ENCODE data around the gene ALOX5AP. TPM values are rescaled to one million over a fixed set of nuclear protein-coding genes. Genes with fewer than 3 reads are reported as not detected.

The ALOX5AP gene
- total RNA-seq, 1 donor from 2014 or later = 13.3 TPM

DNA sequence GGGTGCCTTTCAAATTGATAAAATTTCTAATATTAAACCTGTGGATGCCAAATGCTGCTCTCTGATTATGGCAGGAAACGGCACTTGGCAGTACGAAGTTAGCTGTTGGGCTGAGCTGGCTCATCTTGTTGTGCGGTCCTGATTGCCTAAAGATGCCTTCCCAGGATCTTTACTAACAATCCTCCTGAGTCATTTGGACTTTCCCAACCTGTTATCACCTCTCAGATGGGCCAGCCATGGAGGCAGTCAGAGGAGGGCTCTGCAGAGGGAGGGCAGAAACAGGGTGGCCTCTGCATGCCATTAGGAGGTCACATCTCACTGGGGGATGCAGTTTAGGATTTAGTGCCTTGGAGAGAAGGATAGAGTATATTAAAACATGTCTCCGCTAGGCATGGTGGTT, 27.3 kb downstream of the ALOX5AP start:
- no peak for DNase-seq

DNA sequence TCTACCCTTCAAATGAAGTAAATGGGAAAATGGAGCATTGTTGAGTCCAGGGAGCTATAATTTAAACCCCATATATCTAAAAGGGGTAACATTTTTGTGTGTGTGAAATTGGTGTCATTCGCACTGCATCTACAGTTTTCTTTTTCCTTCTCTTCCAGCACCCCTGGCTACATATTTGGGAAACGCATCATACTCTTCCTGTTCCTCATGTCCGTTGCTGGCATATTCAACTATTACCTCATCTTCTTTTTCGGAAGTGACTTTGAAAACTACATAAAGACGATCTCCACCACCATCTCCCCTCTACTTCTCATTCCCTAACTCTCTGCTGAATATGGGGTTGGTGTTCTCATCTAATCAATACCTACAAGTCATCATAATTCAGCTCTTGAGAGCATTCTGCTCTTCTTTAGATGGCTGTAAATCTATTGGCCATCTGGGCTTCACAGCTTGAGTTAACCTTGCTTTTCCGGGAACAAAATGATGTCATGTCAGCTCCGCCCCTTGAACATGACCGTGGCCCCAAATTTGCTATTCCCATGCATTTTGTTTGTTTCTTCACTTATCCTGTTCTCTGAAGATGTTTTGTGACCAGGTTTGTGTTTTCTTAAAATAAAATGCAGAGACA, 28.6 kb downstream of the ALOX5AP start:
- DNase-seq = no peak

GRCh38 chr13:30766231-30766630, 30.9 kb downstream of the ALOX5AP start:
- DNase-seq = no peak

- no peak for DNase-seq
Observed at GRCh38 chr13:30770929-30771328, 35.6 kb downstream of the ALOX5AP start.

- no peak for DNase-seq
Observed at GRCh38 chr13:30773561-30773960, 38.2 kb downstream of the ALOX5AP start.

- no peak for DNase-seq
Observed at GRCh38 chr13:30774214-30774730, 38.9 kb downstream of the ALOX5AP start.

GRCh38 chr13:30776661-30777060, 41.3 kb downstream of the ALOX5AP start:
- DNase-seq = peak; percentile 23

DNA sequence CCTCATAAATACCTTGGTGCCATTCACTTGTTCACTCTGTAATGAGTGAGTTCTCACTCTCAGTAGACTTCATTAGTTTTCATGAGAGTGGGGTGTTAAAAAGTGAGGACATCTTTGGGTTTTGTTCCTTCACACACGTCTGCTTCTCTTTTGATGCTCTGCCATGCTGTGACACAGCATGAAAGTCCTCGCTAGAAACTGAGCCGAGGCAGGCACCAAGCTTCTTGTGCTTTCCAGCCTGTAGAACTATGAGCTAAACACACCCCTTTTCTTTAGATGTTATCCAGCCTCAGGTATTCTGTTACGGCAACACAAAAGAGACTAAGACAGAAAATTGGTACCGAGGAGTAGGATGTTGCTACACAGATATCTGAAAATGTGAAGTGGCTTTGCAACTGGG, 43.7 kb downstream of the ALOX5AP start:
- DNase-seq = no peak

GRCh38 chr13:30779608-30780007, 44.3 kb downstream of the ALOX5AP start:
- DNase-seq = no peak

DNA sequence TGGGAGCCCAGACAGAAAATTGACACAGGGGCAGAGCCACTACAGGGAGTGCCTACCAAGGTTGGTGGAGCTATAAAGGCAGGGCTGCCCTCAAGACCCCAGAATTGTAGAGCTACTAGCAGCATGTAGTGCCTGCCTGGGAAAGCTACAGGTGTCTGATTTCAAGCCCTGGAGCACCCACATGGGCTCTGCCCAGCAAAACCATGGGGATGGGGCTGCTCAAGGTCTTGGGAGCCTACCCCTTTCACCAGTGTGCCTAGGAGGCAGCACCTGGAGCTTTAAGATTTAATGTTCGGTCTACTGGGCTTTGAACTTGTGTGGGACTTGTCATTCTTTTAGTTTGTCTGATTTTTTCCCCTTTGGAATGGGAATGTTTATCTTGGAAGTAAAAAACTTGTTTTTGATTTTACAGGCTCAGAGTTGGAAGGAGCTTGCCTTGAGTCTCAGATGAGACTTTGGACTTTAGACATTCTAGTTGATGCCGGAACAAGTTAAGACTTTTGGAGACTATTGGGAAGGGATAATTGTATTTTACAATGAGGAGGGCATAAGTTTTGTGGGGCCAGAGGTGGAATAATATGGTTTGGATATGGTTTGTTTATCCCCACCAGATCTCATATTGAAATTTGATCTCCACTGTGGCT, 45.1 kb downstream of the ALOX5AP start:
- DNase-seq = no peak

- no peak for DNase-seq
Observed at GRCh38 chr13:30785191-30785850, 50.0 kb downstream of the ALOX5AP start.

- DNase-seq = no peak
Observed at GRCh38 chr13:30786648-30787047, 51.3 kb downstream of the ALOX5AP start.

GRCh38 chr13:30787738-30788525, 52.6 kb downstream of the ALOX5AP start:
- DNase-seq = no peak

DNA sequence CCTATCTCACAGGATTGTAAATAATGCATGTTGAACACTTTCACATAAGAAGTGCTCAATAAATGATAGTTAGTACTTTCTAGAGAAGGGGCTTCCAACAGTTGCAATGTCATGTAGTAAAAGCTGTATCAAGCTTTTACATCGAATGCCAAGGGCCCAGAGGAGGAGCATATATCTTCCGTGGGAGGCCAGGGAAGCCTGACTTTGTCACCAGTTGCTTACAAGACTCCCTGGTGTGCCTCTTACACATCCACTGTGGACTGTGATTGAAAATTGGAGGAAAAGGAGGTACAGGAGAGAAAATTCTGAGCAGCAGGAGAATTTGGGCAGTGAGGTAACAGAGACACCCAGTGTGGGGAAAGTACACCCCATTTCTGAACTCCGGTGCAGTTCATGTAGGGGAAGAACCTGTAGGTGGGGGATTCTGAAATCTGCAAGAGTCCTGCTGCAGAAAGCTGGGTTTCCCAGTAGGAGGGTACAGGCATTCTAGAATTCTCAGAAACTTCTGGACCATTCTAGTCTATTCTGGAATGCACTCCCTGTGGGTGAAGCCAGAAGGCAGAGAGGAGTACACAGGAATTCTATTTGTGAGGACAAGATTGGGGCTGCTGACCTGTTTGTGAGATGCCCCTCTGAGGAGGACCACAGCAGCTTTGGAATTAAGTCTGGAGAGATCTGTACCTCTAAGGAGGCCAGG, 54.0 kb downstream of the ALOX5AP start:
- no peak for DNase-seq

GRCh38 chr13:30790592-30790991, 55.2 kb downstream of the ALOX5AP start:
- DNase-seq = no peak

- DNase-seq = peak; percentile 80
Observed at GRCh38 chr13:30791354-30792001, 56.1 kb downstream of the ALOX5AP start.

DNA sequence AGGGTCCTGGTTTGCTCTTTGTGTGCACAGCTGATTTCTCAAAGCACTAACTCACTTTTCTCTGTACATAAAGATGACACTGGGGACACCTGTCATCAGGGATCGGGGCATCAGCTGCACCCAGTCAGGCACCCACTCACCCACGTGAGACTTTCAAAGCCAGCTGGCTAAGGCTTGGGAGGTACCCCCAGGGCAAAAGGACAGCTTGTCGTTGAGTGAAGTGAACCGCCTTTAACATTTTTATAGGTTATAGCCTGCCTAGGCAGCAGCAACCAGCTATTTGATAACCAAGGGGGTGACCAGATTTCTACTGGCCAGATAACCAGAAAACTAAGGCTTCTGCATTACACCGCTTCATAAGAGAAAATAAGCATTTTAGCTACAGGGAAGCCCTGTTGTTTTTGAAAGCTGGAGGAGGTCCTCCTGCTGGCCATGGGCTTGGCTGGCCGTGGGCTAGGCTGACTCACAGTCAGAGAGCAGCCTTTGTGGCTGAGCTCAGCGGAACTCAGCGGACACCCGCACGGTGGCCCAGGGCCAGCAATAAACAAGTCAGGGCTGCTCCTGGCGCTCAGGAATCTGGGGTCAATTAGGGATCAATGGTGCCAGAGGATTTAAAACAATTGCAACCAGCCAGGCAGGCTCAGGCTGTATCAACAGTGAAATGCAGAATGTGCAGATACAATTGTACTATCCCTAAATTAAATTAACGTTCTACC, 57.1 kb downstream of the ALOX5AP start:
- DNase-seq = peak; percentile 63

DNA sequence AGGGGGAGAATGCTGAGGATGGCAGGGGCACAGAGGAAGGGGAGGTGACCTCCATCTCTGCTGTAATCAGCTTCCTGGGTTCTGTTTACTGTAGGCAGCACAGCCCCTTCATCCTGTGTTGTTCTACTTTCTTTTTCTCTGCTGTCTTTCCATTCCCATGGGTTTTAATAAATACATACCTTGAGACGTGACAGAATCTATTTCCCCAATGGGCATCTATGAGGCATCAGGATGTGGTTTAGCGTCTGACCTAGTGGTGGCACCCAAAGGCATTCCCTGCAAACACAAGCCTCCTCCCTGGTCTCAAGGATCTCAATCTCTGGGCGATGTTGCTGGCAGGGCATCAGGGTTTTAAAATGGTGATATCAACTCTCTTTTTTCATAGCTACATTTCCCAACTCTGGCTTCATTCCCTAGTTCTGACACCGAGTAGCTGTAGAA, 60.8 kb downstream of the ALOX5AP start:
- no peak for DNase-seq

GRCh38 chr13:30796631-30797601, 61.6 kb downstream of the ALOX5AP start:
- DNase-seq = no peak
